ENCODE measurements around the gene DUSP2. TPM values are rescaled to one million over a fixed set of nuclear protein-coding genes. Genes with fewer than 3 reads are reported as not detected.

Gene DUSP2
- polyA plus RNA-seq, 1 experiment = 0.94 TPM

DNA sequence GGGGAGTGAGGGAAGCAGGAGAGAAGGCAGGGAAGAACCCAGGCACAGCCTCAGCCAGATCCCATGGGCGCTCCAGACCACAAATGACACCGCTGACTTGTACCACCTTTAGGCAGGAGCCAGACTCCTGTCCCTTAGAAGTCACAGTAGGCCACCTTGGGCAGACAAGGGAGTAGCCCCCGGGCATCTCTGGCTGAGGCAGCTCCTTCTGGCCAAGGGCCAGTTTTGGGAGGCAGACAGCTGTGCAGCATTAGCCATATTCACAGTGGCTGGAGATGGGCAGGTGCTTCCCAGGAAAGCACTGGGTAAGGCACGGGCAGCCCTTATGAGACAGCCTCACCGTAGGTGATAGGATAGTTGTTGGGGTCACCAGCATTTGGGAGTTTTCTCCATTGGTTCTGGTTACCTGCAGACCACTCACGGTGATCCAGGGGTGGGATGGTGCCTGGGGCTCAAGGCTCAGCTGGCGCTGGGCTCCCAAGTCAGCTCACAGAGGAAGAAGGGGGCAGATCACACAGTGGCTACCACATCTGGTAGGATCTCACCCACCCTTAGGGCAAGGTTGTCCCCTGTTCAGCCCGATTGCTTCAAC lies 9.0 kb downstream of the DUSP2 start:
- POLR2A ChIA-PET = no interaction called here
- H3K4me3 ChIP-seq (ENCODE audit: low read depth, low read length) = no peak overlapping the region

DNA sequence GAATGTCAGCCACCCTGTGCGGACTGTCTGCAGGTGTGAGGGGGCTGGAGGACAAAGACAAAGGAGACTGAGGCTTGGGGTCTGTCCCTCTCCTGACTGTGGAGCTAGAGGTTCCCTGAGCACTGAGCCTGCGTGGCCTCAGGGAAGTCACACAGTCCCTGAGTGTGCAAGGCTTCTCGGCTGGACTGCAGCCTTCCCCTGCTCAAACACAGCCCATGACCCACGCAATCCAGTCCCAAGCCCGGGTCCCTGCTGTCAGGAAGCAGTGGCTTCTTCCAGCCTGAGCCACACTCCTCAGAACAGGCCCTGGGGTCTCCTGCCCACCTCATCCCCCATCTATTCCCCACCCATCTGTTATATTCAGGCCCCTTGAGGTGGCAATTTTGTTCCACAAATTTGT lies 9.6 kb downstream of the DUSP2 start:
- Histone ChIP-seq H3K27me3 (ENCODE audit: control insufficient read depth, insufficient read depth, low read length) (peaks cover 29% of the 10 kb centered on the region), H3K9me3 (ENCODE audit: control insufficient read depth, insufficient read depth, low read length) (no peaks in the 10 kb centered on the region; the same call in 1 of the 2 replicates), H3K4me3 (ENCODE audit: low read depth, low read length) (no peak overlapping the region), H3K27ac (ENCODE audit: low read depth, low read length) (no peak overlapping the region)
- TF ChIP-seq, protein P1, sequence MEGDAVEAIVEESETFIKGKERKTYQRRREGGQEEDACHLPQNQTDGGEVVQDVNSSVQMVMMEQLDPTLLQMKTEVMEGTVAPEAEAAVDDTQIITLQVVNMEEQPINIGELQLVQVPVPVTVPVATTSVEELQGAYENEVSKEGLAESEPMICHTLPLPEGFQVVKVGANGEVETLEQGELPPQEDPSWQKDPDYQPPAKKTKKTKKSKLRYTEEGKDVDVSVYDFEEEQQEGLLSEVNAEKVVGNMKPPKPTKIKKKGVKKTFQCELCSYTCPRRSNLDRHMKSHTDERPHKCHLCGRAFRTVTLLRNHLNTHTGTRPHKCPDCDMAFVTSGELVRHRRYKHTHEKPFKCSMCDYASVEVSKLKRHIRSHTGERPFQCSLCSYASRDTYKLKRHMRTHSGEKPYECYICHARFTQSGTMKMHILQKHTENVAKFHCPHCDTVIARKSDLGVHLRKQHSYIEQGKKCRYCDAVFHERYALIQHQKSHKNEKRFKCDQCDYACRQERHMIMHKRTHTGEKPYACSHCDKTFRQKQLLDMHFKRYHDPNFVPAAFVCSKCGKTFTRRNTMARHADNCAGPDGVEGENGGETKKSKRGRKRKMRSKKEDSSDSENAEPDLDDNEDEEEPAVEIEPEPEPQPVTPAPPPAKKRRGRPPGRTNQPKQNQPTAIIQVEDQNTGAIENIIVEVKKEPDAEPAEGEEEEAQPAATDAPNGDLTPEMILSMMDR (IDR thresholded peaks at IDR 0.05; ENCODE audit: low read depth, low read length) = no peak
- POLR2A ChIA-PET = no interaction called here
- CTCF ChIA-PET = interaction anchor here (5.3 kb wide), 1 partner anchor 38 kb away, joined by 54 read pairs; no protein-coding TSS in a partner anchor
- DNase-seq (ENCODE audit: low read depth, low spot score) = no peak

More for the DNA sequence above, 9.0 kb downstream of the DUSP2 start:
- Histone ChIP-seq H3K27me3 (ENCODE audit: control insufficient read depth, insufficient read depth, low read length) (peaks cover 29% of the 10 kb centered on the region), H3K9me3 (ENCODE audit: control insufficient read depth, insufficient read depth, low read length) (no peaks in the 10 kb centered on the region; the same call in 1 of the 2 replicates), H3K27ac (ENCODE audit: low read depth, low read length) (no peak overlapping the region)
- TF ChIP-seq, protein P1 (IDR thresholded peaks at IDR 0.05; ENCODE audit: low read depth, low read length) = no peak
- DNase-seq (ENCODE audit: low read depth, low spot score) = no peak
- CTCF ChIA-PET = interaction anchor here (1.0 to 5.3 kb wide), 2 partner anchors 38 to 373 kb away, joined by 3 to 54 read pairs; no protein-coding TSS in a partner anchor

DNA sequence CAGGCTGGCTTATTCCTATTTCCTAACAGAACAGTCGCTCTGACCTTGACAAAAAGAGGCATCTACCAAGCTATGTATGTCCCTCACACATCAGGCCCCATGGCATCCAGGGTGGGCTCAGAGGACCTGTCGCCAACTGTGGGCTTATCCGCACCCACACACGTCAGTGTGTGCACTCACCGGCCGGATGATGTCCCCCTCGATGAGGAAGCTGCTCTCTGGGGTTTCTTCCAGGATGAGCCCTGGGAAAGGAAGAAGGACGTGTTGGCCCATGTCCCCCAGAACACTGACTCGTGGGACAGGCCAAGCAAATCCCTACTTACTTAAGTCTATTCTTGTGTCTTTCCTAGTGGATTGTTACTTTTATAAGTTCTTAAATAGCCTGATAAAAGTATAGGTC lies 10.1 kb downstream of the DUSP2 start:
- DNase-seq (ENCODE audit: low read depth, low spot score) = no peak
- H3K27ac ChIP-seq (ENCODE audit: low read depth, low read length) = no peak overlapping the region
- ChIA-PET CTCF (no interaction called here), POLR2A (no interaction called here)
- no peaks in the 10 kb centered on the region; the same call in 1 of the 2 replicates for H3K9me3 ChIP-seq (ENCODE audit: control insufficient read depth, insufficient read depth, low read length)
- TF ChIP-seq, protein P1 (IDR thresholded peaks at IDR 0.05; ENCODE audit: low read depth, low read length) = no peak
- peaks cover 34% of the 10 kb centered on the region for H3K27me3 ChIP-seq (ENCODE audit: control insufficient read depth, insufficient read depth, low read length)
- H3K4me3 ChIP-seq (ENCODE audit: low read depth, low read length) = no peak overlapping the region

DNA sequence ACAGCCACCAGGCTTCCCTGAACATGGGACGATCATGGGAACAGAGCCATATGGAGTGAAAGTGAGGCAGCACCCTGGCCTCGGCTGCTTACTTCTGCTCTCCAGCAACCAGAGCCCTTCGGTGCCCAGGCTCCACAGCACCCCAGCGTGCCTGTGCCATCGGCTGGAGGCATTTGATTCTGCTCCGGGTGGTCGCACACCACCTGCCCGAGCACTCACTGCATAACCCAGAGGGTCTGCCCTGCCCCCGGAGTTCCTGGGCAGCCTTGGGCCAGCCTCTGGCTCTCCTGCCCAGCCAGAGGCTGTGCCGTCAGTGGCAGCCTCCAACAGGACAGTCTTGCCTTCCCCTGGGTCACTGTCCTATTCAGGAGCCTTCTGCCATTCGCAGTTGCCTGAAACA lies 10.8 kb downstream of the DUSP2 start:
- POLR2A ChIA-PET = no interaction called here

More for the DNA sequence above, 10.8 kb downstream of the DUSP2 start:
- H3K27ac ChIP-seq (ENCODE audit: low read depth, low read length) = no peak overlapping the region
- H3K9me3 ChIP-seq (ENCODE audit: control insufficient read depth, insufficient read depth, low read length) = no peaks in the 10 kb centered on the region; the same call in 1 of the 2 replicates
- CTCF ChIA-PET = no interaction called here
- peaks cover 37% of the 10 kb centered on the region for H3K27me3 ChIP-seq (ENCODE audit: control insufficient read depth, insufficient read depth, low read length)
- TF ChIP-seq, protein P1 (IDR thresholded peaks at IDR 0.05; ENCODE audit: low read depth, low read length) = no peak
- DNase-seq (ENCODE audit: low read depth, low spot score) = no peak
- no peak overlapping the region for H3K4me3 ChIP-seq (ENCODE audit: low read depth, low read length)
